K562 (cell line): ENCODE data around the gene PLCG2. TPM values are rescaled to one million over a fixed set of nuclear protein-coding genes. Genes with fewer than 3 reads are reported as not detected.
"Not testable (repeated sequence)": the region's sequence is repeated elsewhere in the genome, so short reads cannot be mapped to it uniquely, and the experiment has no call there.

Experiments used
- ATAC-seq: fragments of 200-7000 bp; cut with Tn5 transposase; 3 replicates; pipeline ENCODE4 v1.9.1; 2020; ENCODE audit warnings: moderate library complexity
- BruUV-seq: library from RNA; stranded (reverse); fragments of 400-500 nt; replicated peaks from 2 replicates; lab custom pipeline; 2021; lab: Mats Ljungman, UMichigan
- CTCF ChIA-PET: fragments of 300-600 bp; formaldehyde crosslinking; extraction: SDS; loops from one replicate; lab custom pipeline; 2021; ENCODE audit warnings: low intra/inter-chr PET ratio; lab: Yijun Ruan, JAX
- POLR2A ChIA-PET: fragments of 300-600, 350-650 bp; sonication (Branson Sonifier 250); formaldehyde crosslinking; extraction: SDS; loops from one replicate; lab custom pipeline; 2021; ENCODE audit warnings: antibody characterized with exemption, inconsistent platforms; lab: Yijun Ruan, JAX
- DNase-seq, 4 experiments: peaks; one replicate each; pipeline versions ENCODE4 v3.0.0 to v3.0.0-alpha.2; 2011 to 2018; ENCODE audit warnings: low spot score in 3 of 4, mixed read lengths in 3 of 4; ENCODE audit errors: extremely low read depth in 1 of 4
- FAIRE-seq: peaks from 2 replicates; lab custom pipeline; 2011; peaks lifted over from hg19 to GRCh38; lab: Jason Lieb, UNC
- H2AFZ ChIP-seq: 2 replicates; pipeline ENCODE4 v1.6.0; 2011; ENCODE audit warnings: low read depth, low read length, control low read depth, inconsistent platforms
- H3K27ac ChIP-seq: fragments of 200-600 bp; 3 replicates; pipeline ENCODE4 v1.8.0; 2011; ENCODE audit warnings: low read depth, mild to moderate bottlenecking, control low read depth, inconsistent platforms, low read length, moderate library complexity, mixed read lengths; ENCODE audit errors: extremely low read depth
- H3K27me3 ChIP-seq, 2 experiments: fragments of 300-600 bp in 1 of 2; 2 replicates in 1 of 2; 3 replicates in 1 of 2; pipeline versions ENCODE4 v1.6.0 to v1.8.0; 2011; ENCODE audit warnings: inconsistent platforms in 2 of 2, low read length in 2 of 2, mild to moderate bottlenecking in 1 of 2, mixed read lengths in 1 of 2, moderate library complexity in 1 of 2; ENCODE audit not compliant: control insufficient read depth in 2 of 2, insufficient read depth in 2 of 2
- H3K36me3 ChIP-seq: fragments of 300-600 bp; 3 replicates; pipeline ENCODE4 v1.8.0; 2011; ENCODE audit warnings: mild to moderate bottlenecking, low read length, inconsistent platforms; ENCODE audit not compliant: control insufficient read depth, insufficient read depth
- H3K4me1 ChIP-seq, 2 experiments: fragments of 200-600 bp in 1 of 2; replicated peaks in 1 of 2; 2 replicates in 1 of 2; 3 replicates in 1 of 2; pipeline versions ENCODE4 v1.5.1 to v1.8.0; 2011; ENCODE audit warnings: inconsistent platforms in 2 of 2, low read length in 2 of 2, mild to moderate bottlenecking in 1 of 2, mixed read lengths in 1 of 2, moderate library complexity in 1 of 2; ENCODE audit not compliant: control insufficient read depth in 2 of 2, insufficient read depth in 2 of 2
- H3K4me2 ChIP-seq: 2 replicates; pipeline ENCODE4 v1.6.1; 2011; ENCODE audit warnings: low read length, control low read depth, inconsistent platforms, mixed read lengths; ENCODE audit not compliant: insufficient read depth
- H3K4me3 ChIP-seq: fragments of 200-600 bp; sonication (generic), shearing (Covaris generic); 2 replicates; pipeline ENCODE4 v1.5.1; 2016; ENCODE audit warnings: control low read depth, inconsistent platforms
- H3K79me2 ChIP-seq: fragments of 200-600 bp; 3 replicates; pipeline ENCODE4 v1.8.0; 2011; ENCODE audit warnings: low read length, inconsistent platforms; ENCODE audit not compliant: control insufficient read depth, insufficient read depth
- H3K9ac ChIP-seq, 2 experiments: 2 replicates each; pipeline versions ENCODE4 v1.6.0 to v1.6.1; 2011; ENCODE audit warnings: low read depth in 2 of 2, low read length in 2 of 2, control low read depth in 1 of 2, inconsistent platforms in 1 of 2, mild to moderate bottlenecking in 1 of 2, mixed read lengths in 1 of 2; ENCODE audit not compliant: insufficient read depth in 1 of 2
- H3K9me1 ChIP-seq: one replicate; pipeline ENCODE4 v1.6.0; 2011; ENCODE audit warnings: inconsistent platforms, mild to moderate bottlenecking, low read length, moderate library complexity; ENCODE audit not compliant: control insufficient read depth, insufficient read depth
- H3K9me3 ChIP-seq: replicated peaks from 2 replicates; pipeline ENCODE4 v1.5.1; 2011; ENCODE audit warnings: low read depth, low read length, inconsistent platforms; ENCODE audit not compliant: control insufficient read depth, insufficient read depth
- H4K20me1 ChIP-seq: replicated peaks from 2 replicates; pipeline ENCODE4 v1.6.1; 2011; ENCODE audit warnings: low read length, inconsistent platforms, mixed read lengths; ENCODE audit not compliant: control insufficient read depth, insufficient read depth
- ATF2 ChIP-seq: sonication (generic); formaldehyde crosslinking; IDR thresholded peaks from 2 replicates; pipeline ENCODE4 v1.8.1; 2022; ENCODE audit warnings: missing genetic modification reagents
- FOXP1 ChIP-seq: sonication (generic); formaldehyde crosslinking; IDR thresholded peaks from 2 replicates; pipeline ENCODE4 v1.8.0; 2022; ENCODE audit warnings: mild to moderate bottlenecking, missing genetic modification reagents
- HDAC1 ChIP-seq, 2 experiments: fragments of 450-650 bp; IDR thresholded peaks; 2 replicates each; pipeline ENCODE4 v1.6.1; 2016 to 2017; ENCODE audit warnings: inconsistent platforms in 1 of 2, mild to moderate bottlenecking in 1 of 2, moderate library complexity in 1 of 2
- IRF9 ChIP-seq: fragments of 450-650 bp; IDR thresholded peaks from 2 replicates; pipeline ENCODE4 v1.6.1; 2016; ENCODE audit warnings: missing biosample characterization, missing genetic modification characterization
- MCM2 ChIP-seq: fragments of 450-650 bp; IDR thresholded peaks from 2 replicates; pipeline ENCODE4 v1.6.1; 2017; ENCODE audit warnings: low read depth, mild to moderate bottlenecking
- MXI1 ChIP-seq: IDR thresholded peaks from 2 replicates; pipeline ENCODE4 v1.6.1; 2011; ENCODE audit warnings: low read depth, mild to moderate bottlenecking, improper control_type of control experiment, low read length
- RUNX1 ChIP-seq: sonication (generic); IDR thresholded peaks from 2 replicates; pipeline ENCODE4 v1.6.1; 2016; ENCODE audit warnings: antibody characterized with exemption, low read depth
- SP1 ChIP-seq: sonication (generic); formaldehyde crosslinking; IDR thresholded peaks from 2 replicates; pipeline ENCODE4 v1.8.1; 2022; ENCODE audit warnings: mild to moderate bottlenecking, missing genetic modification reagents
- ZFX ChIP-seq: sonication (generic); formaldehyde crosslinking; IDR thresholded peaks from 2 replicates; pipeline ENCODE4 v1.8.0; 2022; ENCODE audit warnings: mild to moderate bottlenecking, missing genetic modification reagents, moderate library complexity
- ZNF274 ChIP-seq: IDR thresholded peaks from 2 replicates; pipeline ENCODE4 v1.6.1; 2011; ENCODE audit warnings: low read depth, mild to moderate bottlenecking, low read length, moderate library complexity, borderline replicate concordance
- WGBS: fragments of 100-300 bp; shearing (Covaris generic); methylation state at CpG from one replicate; pipeline ENCODE4 v1.1.6; 2016; ENCODE audit warnings: low coverage, mixed read lengths; ENCODE audit not compliant: insufficient coverage; ENCODE audit errors: missing lambda C conversion rate; 5-methylcytosine and 5-hydroxymethylcytosine counted together
- in situ Hi-C: fragments of 300-500 bp; cut with MboI; formaldehyde crosslinking; loops from 4 replicates; pipeline ENCODE4 v1.15.0; 2018; ENCODE audit warnings: inconsistent platforms, mixed read lengths
- intact Hi-C: fragments of 100-400 bp; cut with micrococcal nuclease; formaldehyde crosslinking; loops from 2 replicates; pipeline ENCODE4 v1.14.2; 2022
- polyA plus RNA-seq, 8 experiments: library from polyadenylated mRNA; depleted of rRNA in 4 of 8; stranded (reverse) in 5 of 8; unstranded in 3 of 8; fragments of >200 nt; fragmentation: Nextera tagmentation in 2 of 8; fragmentation: Illumina TruSeq in 1 of 8; extraction: Ambion mirVana in 2 of 8; extraction: Trizol in 1 of 8; gene quantifications; 2 replicates each; pipeline versions ENCODE4 v1.2.1 to v1.2.3, GENCODE V29; 2011 to 2014; ENCODE audit warnings: inconsistent platforms in 1 of 8, missing spikeins in 1 of 8
- total RNA-seq, 7 experiments: library from RNA; depleted of rRNA in 6 of 7; stranded (reverse); fragments of >200 nt in 6 of 7; fragmentation: Illumina TruSeq in 2 of 7; extraction: Trizol in 2 of 7; gene quantifications; 2 replicates each; pipeline versions ENCODE4 v1.2.1 to v1.2.3, GENCODE V29; 2011 to 2021; ENCODE audit warnings: low replicate concordance in 1 of 7

The PLCG2 gene
- total and polyA plus RNA-seq, 9 of the 15 experiments (the other 6 are each of a cell fraction or from before 2014, with no cell fraction given), result 0.94 to 7.1 (median 3.1) TPM

- TF ChIP-seq RUNX1, result no peak
These were observed 230.0 kb downstream of the PLCG2 start (continued) for GRCh38 chr16:82008957-82009592.

- ATAC-seq, H3K79me2 ChIP-seq, CTCF ChIA-PET, POLR2A ChIA-PET, H3K36me3 ChIP-seq, H3K9ac ChIP-seq, H3K27me3 ChIP-seq, DNase-seq, FAIRE-seq, H3K27ac ChIP-seq, H4K20me1 ChIP-seq, H3K4me1 ChIP-seq, in situ Hi-C loops, H3K9me3 ChIP-seq, H3K4me3 ChIP-seq, BruUV-seq, intact Hi-C loops, H2AFZ ChIP-seq, H3K4me2 ChIP-seq, H3K9me1 ChIP-seq: not testable (repeated sequence)
- 2% methylated on average over 4 of the region's 4 CpGs for WGBS
These were observed 230.7 kb downstream of the PLCG2 start for GRCh38 chr16:82009789-82010188.

- Histone ChIP-seq H2AFZ (0 out of 2 replicates have a peak overlapping the region, but pooled peaks have one; percentile 15), H3K4me1 (peaks cover 0 to 4% of the 10 kb centered on the region in 2 experiments; a peak in 1 of 5 replicates), H3K27me3 (0 out of 5 replicates have a peak, but pooled peaks cover 0 to 4% of the 10 kb centered on the region in 2 experiments), H3K9ac (no peak overlapping the region), H3K79me2 (no peaks in the 10 kb centered on the region), H3K27ac (no peak overlapping the region), H4K20me1 (no peaks in the 10 kb centered on the region), H3K9me3 (0 out of 2 replicates have a peak, but pooled peaks cover 2% of the 10 kb centered on the region), H3K4me3 (peak overlapping the region; percentile 26; the same call in 1 of the 2 replicates), H3K9me1 (no peaks in the 10 kb centered on the region), H3K4me2 (peak overlapping the region; percentile 43), H3K36me3 (no peaks in the 10 kb centered on the region)
- intact Hi-C loops (no loop called here), in situ Hi-C loops (no loop called here)
- DNase-seq (no peak), FAIRE-seq (no peak), ATAC-seq (no peak)
- CTCF ChIA-PET, result no interaction called here
- WGBS, result under 1% methylated on average over 8 of the region's 8 CpGs
- BruUV-seq, result no TSS peak
- POLR2A ChIA-PET, result interaction anchor here (0.9 kb wide), 1 partner anchor 13 kb away, joined by 4 read pairs; no protein-coding TSS in a partner anchor
- TF ChIP-seq FOXP1 (no peak), MXI1 (no peak), ATF2 (CRISPR knock-in tag) (no peak), SP1 (no peak), IRF9 (no peak), MCM2 (no peak), ZNF274 (no peak), ZFX (no peak), HDAC1 (IDR thresholded peaks at IDR 0.05) (no peak)
These were observed 231.6 kb downstream of the PLCG2 start for GRCh38 chr16:82010649-82011048.
